ENCODE measurements around the gene OLAH.
"Not testable (repeated sequence)": the region's sequence is repeated elsewhere in the genome, so short reads cannot be mapped to it uniquely, and the experiment has no call there.

GRCh38 chr10:15024017-15025004, 19.4 kb upstream of the OLAH start:
- TF ChIP-seq POLR2A, CTCF (IDR thresholded peaks at IDR 0.05): not testable (repeated sequence)
